ENCODE data around the gene ACBD3. TPM values are rescaled to one million over a fixed set of nuclear protein-coding genes. Genes with fewer than 3 reads are reported as not detected.

Gene ACBD3
- total RNA-seq: 10 to 100 TPM; 39.8 to 71.4 (median 40.8) TPM

DNA sequence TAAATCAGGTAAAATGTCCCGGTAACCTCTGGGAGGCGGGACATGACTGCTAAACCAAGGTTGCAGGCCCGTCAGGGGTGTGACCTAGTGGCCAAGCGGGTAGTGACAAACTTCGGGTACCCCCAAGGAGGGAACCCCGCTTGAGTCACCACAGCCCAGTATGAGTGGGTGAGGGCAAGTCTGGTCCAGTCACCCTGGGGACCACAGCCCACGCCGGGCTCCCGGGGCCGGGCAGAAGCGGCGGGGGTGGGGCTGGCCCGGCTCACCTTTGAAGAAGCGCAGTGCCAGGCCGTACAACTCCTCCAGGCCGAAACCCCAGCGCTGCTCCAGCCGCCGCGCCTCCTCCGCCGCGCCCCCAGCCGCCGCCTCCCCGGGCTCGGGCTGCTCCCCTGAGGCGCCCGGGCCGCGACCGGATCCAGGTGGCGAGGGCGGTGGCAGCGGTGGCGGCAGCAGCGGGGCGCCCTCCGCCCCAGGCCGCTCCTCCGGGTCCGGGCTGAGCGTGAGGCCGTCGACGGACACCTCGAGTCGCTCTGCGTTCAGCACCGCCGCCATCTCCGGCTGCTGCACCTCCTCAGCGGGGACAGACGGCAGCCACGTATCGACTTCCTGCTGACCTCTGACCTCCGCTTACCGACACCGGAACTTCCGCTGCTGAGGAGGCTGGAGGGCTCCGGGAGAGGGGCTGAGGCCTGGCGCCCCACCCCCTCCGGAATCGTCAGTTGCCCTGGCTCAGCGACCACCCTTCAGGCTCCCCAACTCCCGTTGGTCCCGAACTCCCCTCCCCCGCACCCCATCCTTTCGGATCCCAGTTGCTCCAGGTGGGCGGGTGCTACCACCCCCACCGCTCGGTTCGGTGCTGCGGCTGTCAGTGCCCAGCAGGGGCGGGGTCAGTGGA is at the start of gene ACBD3:
ACBD3 (minus strand) TSS at position 618 of the 895 bp plus-strand sequence; CDS start at position 552, 66 bp downstream.
- 0 to 1% methylated on average over 13 to 21 of the region's 75 CpGs for WGBS, 2 donors
- TF ChIP-seq POLR2A (IDR thresholded peaks at IDR 0.05) (peak in 3 of 4 donors; percentile 85 to 96 (median 89)), POLR2AphosphoS5 (IDR thresholded peaks at IDR 0.05) (peak; percentile 98), EP300 (IDR thresholded peaks at IDR 0.05) (peak in 1 of 4 donors; percentile 53)
- TF ChIP-seq, protein P1, sequence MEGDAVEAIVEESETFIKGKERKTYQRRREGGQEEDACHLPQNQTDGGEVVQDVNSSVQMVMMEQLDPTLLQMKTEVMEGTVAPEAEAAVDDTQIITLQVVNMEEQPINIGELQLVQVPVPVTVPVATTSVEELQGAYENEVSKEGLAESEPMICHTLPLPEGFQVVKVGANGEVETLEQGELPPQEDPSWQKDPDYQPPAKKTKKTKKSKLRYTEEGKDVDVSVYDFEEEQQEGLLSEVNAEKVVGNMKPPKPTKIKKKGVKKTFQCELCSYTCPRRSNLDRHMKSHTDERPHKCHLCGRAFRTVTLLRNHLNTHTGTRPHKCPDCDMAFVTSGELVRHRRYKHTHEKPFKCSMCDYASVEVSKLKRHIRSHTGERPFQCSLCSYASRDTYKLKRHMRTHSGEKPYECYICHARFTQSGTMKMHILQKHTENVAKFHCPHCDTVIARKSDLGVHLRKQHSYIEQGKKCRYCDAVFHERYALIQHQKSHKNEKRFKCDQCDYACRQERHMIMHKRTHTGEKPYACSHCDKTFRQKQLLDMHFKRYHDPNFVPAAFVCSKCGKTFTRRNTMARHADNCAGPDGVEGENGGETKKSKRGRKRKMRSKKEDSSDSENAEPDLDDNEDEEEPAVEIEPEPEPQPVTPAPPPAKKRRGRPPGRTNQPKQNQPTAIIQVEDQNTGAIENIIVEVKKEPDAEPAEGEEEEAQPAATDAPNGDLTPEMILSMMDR (IDR thresholded peaks at IDR 0.05): peak in 4 of 6 experiments; percentile 16 to 48 (median 38)
- Histone ChIP-seq H3K36me3 (peaks cover 0 to 11% (median 0%) of the 10 kb centered on the region in 4 donors), H3K27ac (peak within 1 kb of the TSS; percentile 89 to 99 (median 92)), H3K9me3 (no peaks in the 10 kb centered on the region), H3K4me3 (peak within 1 kb of the TSS; percentile 81 to 98 (median 92)), H3K4me1 (peaks cover 24 to 49% (median 40%) of the 10 kb centered on the region in 4 donors), H3K27me3 (no peaks in the 10 kb centered on the region)
- DNase-seq (peak; percentile 91 to 92), ATAC-seq (ENCODE audit: low FRiP score in 2 of 2) (peak; percentile 94 to 97)

DNA sequence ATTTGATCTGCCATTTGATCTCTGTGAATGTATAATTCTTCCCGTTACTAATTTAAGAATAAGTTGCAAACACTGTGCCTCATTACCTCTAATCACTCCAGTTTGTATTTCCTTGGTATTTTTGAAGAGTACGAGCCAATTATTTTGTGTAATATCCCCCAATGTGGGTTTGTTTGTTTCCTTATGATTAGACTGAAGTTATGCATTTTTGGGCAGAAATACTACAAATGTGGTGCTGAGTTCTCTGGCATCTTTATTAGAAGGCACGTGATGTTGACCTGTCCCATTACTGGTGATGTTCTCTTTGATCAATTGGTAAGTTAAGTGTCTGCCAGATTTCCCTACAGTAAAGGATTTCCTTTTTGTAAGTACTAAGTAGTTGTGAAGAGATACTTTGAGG is 47.3 kb upstream of the ACBD3 start:
- Histone ChIP-seq H3K4me3 (no peak overlapping the region), H3K27ac (no peak overlapping the region), H3K9me3 (no peaks in the 10 kb centered on the region), H3K36me3 (peaks cover 0 to 14% (median 3%) of the 10 kb centered on the region in 4 donors), H3K4me1 (no peaks in the 10 kb centered on the region), H3K27me3 (no peaks in the 10 kb centered on the region)
- ATAC-seq (ENCODE audit: low FRiP score in 2 of 2) (no peak), DNase-seq (no peak)
- WGBS, 2 donors: 82 to 88% methylated on average over 3 of the region's 3 CpGs
- TF ChIP-seq POLR2A (IDR thresholded peaks at IDR 0.05) (no peak), EP300 (IDR thresholded peaks at IDR 0.05) (no peak), POLR2AphosphoS5 (IDR thresholded peaks at IDR 0.05) (no peak)
- TF ChIP-seq, protein P1 (IDR thresholded peaks at IDR 0.05): no peak

- Histone ChIP-seq H3K27ac (no peak overlapping the region), H3K4me1 (no peaks in the 10 kb centered on the region), H3K4me3 (no peak overlapping the region), H3K27me3 (no peaks in the 10 kb centered on the region), H3K36me3 (peaks cover 0 to 10% (median 2%) of the 10 kb centered on the region in 4 donors), H3K9me3 (no peaks in the 10 kb centered on the region)
- TF ChIP-seq POLR2A (IDR thresholded peaks at IDR 0.05) (no peak), EP300 (IDR thresholded peaks at IDR 0.05) (no peak), POLR2AphosphoS5 (IDR thresholded peaks at IDR 0.05) (no peak)
- TF ChIP-seq, protein P1 (IDR thresholded peaks at IDR 0.05): no peak
- WGBS, 2 donors: 86% methylated on average over 6 of the region's 6 CpGs
- no peak for ATAC-seq (ENCODE audit: low FRiP score in 2 of 2)
- DNase-seq: no peak
Measured at GRCh38 chr1:226233293-226233692, 46.8 kb upstream of the ACBD3 start.

GRCh38 chr1:226226601-226227000 is 40.1 kb upstream of the ACBD3 start:
- DNase-seq (no peak), ATAC-seq (ENCODE audit: low FRiP score in 2 of 2) (no peak)
- Histone ChIP-seq H3K4me1 (peaks cover 11 to 14% (median 12%) of the 10 kb centered on the region in 4 donors), H3K27me3 (peaks cover 0 to 14% (median 7%) of the 10 kb centered on the region in 4 donors), H3K9me3 (no peaks in the 10 kb centered on the region), H3K27ac (no peak overlapping the region), H3K4me3 (no peak overlapping the region), H3K36me3 (peaks cover 0 to 7% (median 0%) of the 10 kb centered on the region in 4 donors)
- WGBS, 2 donors: 94 to 99% methylated on average over 3 of the region's 3 CpGs
- TF ChIP-seq, protein P1 (IDR thresholded peaks at IDR 0.05): no peak
- TF ChIP-seq POLR2A (IDR thresholded peaks at IDR 0.05) (no peak), EP300 (IDR thresholded peaks at IDR 0.05) (no peak), POLR2AphosphoS5 (IDR thresholded peaks at IDR 0.05) (no peak)

All from upper lobe of left lung (tissue), 6 donors.